Endothelial cell of umbilical vein (primary cell): ENCODE data around the gene GLDC.

Experiments
- POLR2A ChIP-seq: IDR thresholded peaks from 2 replicates; pipeline ENCODE4 v1.6.1; 2012; ENCODE audit warnings: low read depth, mild to moderate bottlenecking, control low read depth, low read length
- TF ChIP-seq, protein P1 (sequence below), 2 donors: IDR thresholded peaks; 1 replicate in 1 of 2; 2 replicates in 1 of 2; pipeline ENCODE4 v1.5.1; 2011; ENCODE audit warnings: low read length in 2 of 2, mild to moderate bottlenecking in 2 of 2, moderate library complexity in 2 of 2, control low read depth in 1 of 2, inconsistent platforms in 1 of 2, low read depth in 1 of 2; ENCODE audit not compliant: insufficient read depth in 1 of 2; ENCODE audit errors: extremely low read depth in 1 of 2

DNA sequence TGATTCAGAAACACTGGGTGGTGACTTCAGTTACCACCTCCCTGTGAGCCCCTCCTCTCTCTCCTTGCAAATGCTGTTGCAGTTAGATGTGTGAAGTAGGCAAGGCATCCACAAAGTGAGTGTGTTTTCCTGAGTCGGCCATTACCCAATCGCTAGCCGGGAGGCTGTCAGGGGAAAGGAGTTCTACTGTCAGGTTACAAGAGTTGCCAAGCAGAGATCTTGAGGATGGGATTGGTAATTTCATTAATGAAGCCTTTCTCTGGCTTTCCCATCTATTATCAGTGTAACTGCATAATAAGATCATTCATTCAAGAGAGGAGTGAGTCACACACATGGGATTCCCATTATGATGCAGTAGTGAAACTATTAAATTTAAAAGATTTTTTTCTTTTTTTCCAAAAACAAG, 106.9 kb downstream of the GLDC start:
- TF ChIP-seq, protein P1, sequence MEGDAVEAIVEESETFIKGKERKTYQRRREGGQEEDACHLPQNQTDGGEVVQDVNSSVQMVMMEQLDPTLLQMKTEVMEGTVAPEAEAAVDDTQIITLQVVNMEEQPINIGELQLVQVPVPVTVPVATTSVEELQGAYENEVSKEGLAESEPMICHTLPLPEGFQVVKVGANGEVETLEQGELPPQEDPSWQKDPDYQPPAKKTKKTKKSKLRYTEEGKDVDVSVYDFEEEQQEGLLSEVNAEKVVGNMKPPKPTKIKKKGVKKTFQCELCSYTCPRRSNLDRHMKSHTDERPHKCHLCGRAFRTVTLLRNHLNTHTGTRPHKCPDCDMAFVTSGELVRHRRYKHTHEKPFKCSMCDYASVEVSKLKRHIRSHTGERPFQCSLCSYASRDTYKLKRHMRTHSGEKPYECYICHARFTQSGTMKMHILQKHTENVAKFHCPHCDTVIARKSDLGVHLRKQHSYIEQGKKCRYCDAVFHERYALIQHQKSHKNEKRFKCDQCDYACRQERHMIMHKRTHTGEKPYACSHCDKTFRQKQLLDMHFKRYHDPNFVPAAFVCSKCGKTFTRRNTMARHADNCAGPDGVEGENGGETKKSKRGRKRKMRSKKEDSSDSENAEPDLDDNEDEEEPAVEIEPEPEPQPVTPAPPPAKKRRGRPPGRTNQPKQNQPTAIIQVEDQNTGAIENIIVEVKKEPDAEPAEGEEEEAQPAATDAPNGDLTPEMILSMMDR (IDR thresholded peaks at IDR 0.05; ENCODE audit: extremely low read depth in 1 of 2, insufficient read depth in 1 of 2, low read depth in 1 of 2, low read length in 2 of 2) = no peak
- no peak for TF ChIP-seq POLR2A
